Endothelial cell of umbilical vein (primary cell): ENCODE data around the gene XRN1.
"Not testable (repeated sequence)": the region's sequence is repeated elsewhere in the genome, so short reads cannot be mapped to it uniquely, and the experiment has no call there.

Experiments
- EZH2 ChIP-seq: IDR thresholded peaks from 2 replicates; pipeline ENCODE4 v1.6.1; 2012; ENCODE audit warnings: borderline replicate concordance, low read depth, mild to moderate bottlenecking, moderate library complexity, low read length, inconsistent platforms; ENCODE audit not compliant: severe bottlenecking
- GATA2 ChIP-seq: IDR thresholded peaks from 2 replicates; pipeline ENCODE4 v1.7.0; 2011; ENCODE audit warnings: low read depth, mild to moderate bottlenecking, moderate library complexity, mixed read lengths, low read length; ENCODE audit not compliant: insufficient read length, insufficient read depth
- JUN ChIP-seq: IDR thresholded peaks from 2 replicates; pipeline ENCODE4 v1.6.1; 2011; ENCODE audit warnings: borderline replicate concordance, low read depth; ENCODE audit not compliant: insufficient read length, insufficient read depth
- MAX ChIP-seq: IDR thresholded peaks from 2 replicates; pipeline ENCODE4 v1.6.1; 2011; ENCODE audit not compliant: insufficient read depth, insufficient read length
- MYC ChIP-seq: IDR thresholded peaks from one replicate; pipeline ENCODE4 v1.6.1; 2011; ENCODE audit warnings: mild to moderate bottlenecking, low read depth, low read length
- POLR2A ChIP-seq: IDR thresholded peaks from 2 replicates; pipeline ENCODE4 v1.6.1; 2012; ENCODE audit warnings: low read depth, mild to moderate bottlenecking, control low read depth, low read length
- POLR2AphosphoS5 ChIP-seq: IDR thresholded peaks from 2 replicates; pipeline ENCODE4 v1.6.1; 2012; ENCODE audit warnings: low read depth, mild to moderate bottlenecking, control low read depth, low read length, moderate library complexity; ENCODE audit not compliant: insufficient read depth
- TF ChIP-seq, protein P1 (sequence below), 2 donors: IDR thresholded peaks; 1 replicate in 1 of 2; 2 replicates in 1 of 2; pipeline ENCODE4 v1.5.1; 2011; ENCODE audit warnings: low read length in 2 of 2, mild to moderate bottlenecking in 2 of 2, moderate library complexity in 2 of 2, control low read depth in 1 of 2, inconsistent platforms in 1 of 2, low read depth in 1 of 2; ENCODE audit not compliant: insufficient read depth in 1 of 2; ENCODE audit errors: extremely low read depth in 1 of 2

GRCh38 chr3:142439499-142440220, 8.2 kb downstream of the XRN1 start:
- TF ChIP-seq POLR2A, GATA2, MYC, EZH2, MAX, POLR2AphosphoS5, JUN: not testable (repeated sequence)
- TF ChIP-seq, protein P1, sequence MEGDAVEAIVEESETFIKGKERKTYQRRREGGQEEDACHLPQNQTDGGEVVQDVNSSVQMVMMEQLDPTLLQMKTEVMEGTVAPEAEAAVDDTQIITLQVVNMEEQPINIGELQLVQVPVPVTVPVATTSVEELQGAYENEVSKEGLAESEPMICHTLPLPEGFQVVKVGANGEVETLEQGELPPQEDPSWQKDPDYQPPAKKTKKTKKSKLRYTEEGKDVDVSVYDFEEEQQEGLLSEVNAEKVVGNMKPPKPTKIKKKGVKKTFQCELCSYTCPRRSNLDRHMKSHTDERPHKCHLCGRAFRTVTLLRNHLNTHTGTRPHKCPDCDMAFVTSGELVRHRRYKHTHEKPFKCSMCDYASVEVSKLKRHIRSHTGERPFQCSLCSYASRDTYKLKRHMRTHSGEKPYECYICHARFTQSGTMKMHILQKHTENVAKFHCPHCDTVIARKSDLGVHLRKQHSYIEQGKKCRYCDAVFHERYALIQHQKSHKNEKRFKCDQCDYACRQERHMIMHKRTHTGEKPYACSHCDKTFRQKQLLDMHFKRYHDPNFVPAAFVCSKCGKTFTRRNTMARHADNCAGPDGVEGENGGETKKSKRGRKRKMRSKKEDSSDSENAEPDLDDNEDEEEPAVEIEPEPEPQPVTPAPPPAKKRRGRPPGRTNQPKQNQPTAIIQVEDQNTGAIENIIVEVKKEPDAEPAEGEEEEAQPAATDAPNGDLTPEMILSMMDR (IDR thresholded peaks at IDR 0.05; ENCODE audit: extremely low read depth in 1 of 2, insufficient read depth in 1 of 2, low read depth in 1 of 2, low read length in 2 of 2): not testable (repeated sequence)
